Progenitor cell of endocrine pancreas (in vitro differentiated cells): Measurements from ENCODE around the gene PTGIS. TPM values are rescaled to one million over a fixed set of nuclear protein-coding genes. Genes with fewer than 3 reads are reported as not detected.

Experiments used
- DNase-seq: peaks from one replicate; pipeline ENCODE4 v3.0.0; 2021; ENCODE audit warnings: low spot score; ENCODE audit not compliant: unreplicated experiment
- H3K27ac Mint-ChIP-seq: 2 replicates; pipeline ENCODE4 v1.8.0; 2021; ENCODE audit warnings: mild to moderate bottlenecking, moderate library complexity, mixed read lengths
- H3K27me3 Mint-ChIP-seq: 2 replicates; pipeline ENCODE4 v1.8.0; 2021; ENCODE audit warnings: mixed read lengths
- H3K36me3 Mint-ChIP-seq: 2 replicates; pipeline ENCODE4 v1.8.0; 2022; ENCODE audit warnings: mixed read lengths; ENCODE audit not compliant: insufficient read depth
- H3K4me1 Mint-ChIP-seq: 2 replicates; pipeline ENCODE4 v1.8.0; 2021; ENCODE audit warnings: low read depth, mixed read lengths
- H3K4me3 Mint-ChIP-seq: 2 replicates; pipeline ENCODE4 v1.8.0; 2021; ENCODE audit warnings: low read depth, mild to moderate bottlenecking, moderate library complexity, mixed read lengths
- H3K9me3 Mint-ChIP-seq: 2 replicates; pipeline ENCODE4 v1.8.0; 2021; ENCODE audit warnings: low read depth, mixed read lengths
- total RNA-seq: library from RNA; stranded (reverse); gene quantifications from 2 replicates; pipeline ENCODE4 v1.2.1, GENCODE V29; 2021
- TF ChIP-seq, protein P1 (sequence below): fragments of 200-600 bp; sonication (generic); IDR thresholded peaks from one replicate; pipeline ENCODE4 v1.5.0; 2021; ENCODE audit warnings: antibody characterized with exemption, mild to moderate bottlenecking; ENCODE audit not compliant: unreplicated experiment

The PTGIS gene
- total RNA-seq, 1 donor from 2014 or later: 19.3 TPM

DNA sequence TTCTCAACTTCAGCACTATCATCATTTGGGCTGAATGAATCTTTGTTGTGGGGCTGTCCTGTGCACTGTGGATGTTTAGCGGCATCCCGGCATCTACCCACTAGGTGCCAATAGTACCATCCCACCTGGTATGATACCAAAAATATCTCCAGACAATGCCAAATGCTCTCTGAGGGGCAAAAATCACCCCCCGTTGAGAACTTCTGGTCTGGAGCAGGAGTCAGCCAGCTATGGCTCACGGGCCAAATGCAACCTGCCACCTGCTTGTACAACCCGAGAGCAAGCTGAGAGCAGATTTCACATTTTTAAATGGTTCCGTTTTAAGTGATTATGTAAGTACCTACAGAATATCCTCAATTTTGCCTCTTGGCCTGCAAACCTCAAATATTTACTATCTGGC lies 112.2 kb downstream of the PTGIS start:
- TF ChIP-seq, protein P1, sequence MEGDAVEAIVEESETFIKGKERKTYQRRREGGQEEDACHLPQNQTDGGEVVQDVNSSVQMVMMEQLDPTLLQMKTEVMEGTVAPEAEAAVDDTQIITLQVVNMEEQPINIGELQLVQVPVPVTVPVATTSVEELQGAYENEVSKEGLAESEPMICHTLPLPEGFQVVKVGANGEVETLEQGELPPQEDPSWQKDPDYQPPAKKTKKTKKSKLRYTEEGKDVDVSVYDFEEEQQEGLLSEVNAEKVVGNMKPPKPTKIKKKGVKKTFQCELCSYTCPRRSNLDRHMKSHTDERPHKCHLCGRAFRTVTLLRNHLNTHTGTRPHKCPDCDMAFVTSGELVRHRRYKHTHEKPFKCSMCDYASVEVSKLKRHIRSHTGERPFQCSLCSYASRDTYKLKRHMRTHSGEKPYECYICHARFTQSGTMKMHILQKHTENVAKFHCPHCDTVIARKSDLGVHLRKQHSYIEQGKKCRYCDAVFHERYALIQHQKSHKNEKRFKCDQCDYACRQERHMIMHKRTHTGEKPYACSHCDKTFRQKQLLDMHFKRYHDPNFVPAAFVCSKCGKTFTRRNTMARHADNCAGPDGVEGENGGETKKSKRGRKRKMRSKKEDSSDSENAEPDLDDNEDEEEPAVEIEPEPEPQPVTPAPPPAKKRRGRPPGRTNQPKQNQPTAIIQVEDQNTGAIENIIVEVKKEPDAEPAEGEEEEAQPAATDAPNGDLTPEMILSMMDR: no peak
- DNase-seq: no peak
- H3K36me3 Mint-ChIP-seq: no peaks in the 10 kb centered on the region
- H3K4me3 Mint-ChIP-seq: no peak overlapping the region
- no peaks in the 10 kb centered on the region for H3K9me3 Mint-ChIP-seq
- no peak overlapping the region for H3K27ac Mint-ChIP-seq
- H3K4me1 Mint-ChIP-seq: peaks cover 2% of the 10 kb centered on the region
- H3K27me3 Mint-ChIP-seq: peaks cover 23% of the 10 kb centered on the region

Other genes with a start within 250 kb of the PTGIS start
- 0.98 and 1.8 TPM in 2 replicates for gene KCNB1, start 85.5 kb downstream of the PTGIS start, total RNA-seq
- 58.6 and 58.8 TPM in 2 replicates for gene B4GALT5, start 145.7 kb upstream of the PTGIS start, total RNA-seq
- 9.9 and 11.4 TPM in 2 replicates for gene SLC9A8, start 244.7 kb upstream of the PTGIS start, total RNA-seq